Activated CD8-positive, alpha-beta memory T cell treated with anti-CD3 and anti-CD28 coated beads, Interleukin-2, amount 10 ng/mL, durations not matched to agents 7 days and 5 days (primary cell): ENCODE data around the gene PLCB4. TPM values are rescaled to one million over a fixed set of nuclear protein-coding genes. Genes with fewer than 3 reads are reported as not detected.

ENCODE experiments used
- ATAC-seq: fragments of 150-1000 bp; cut with Tn5 transposase; one replicate; pipeline ENCODE4 v1.10.0; 2021; ENCODE audit warnings: moderate library complexity
- CTCF ChIA-PET: fragments of 350-600 bp; sonication (Branson Sonifier 250); formaldehyde crosslinking; loops from one replicate; lab custom pipeline; 2021; ENCODE audit warnings: antibody characterized with exemption; lab: Charles Lee
- DNase-seq: peaks from one replicate; pipeline ENCODE4 v3.0.0-alpha.2; 2020
- H3K27ac Mint-ChIP-seq: one replicate; pipeline ENCODE4 v1.8.0; 2021; ENCODE audit warnings: mild to moderate bottlenecking, mixed read lengths
- H3K27me3 Mint-ChIP-seq: one replicate; pipeline ENCODE4 v1.8.0; 2021; ENCODE audit warnings: mixed read lengths
- H3K36me3 Mint-ChIP-seq: one replicate; pipeline ENCODE4 v1.8.0; 2021; ENCODE audit warnings: mild to moderate bottlenecking, mixed read lengths
- H3K4me1 Mint-ChIP-seq: one replicate; pipeline ENCODE4 v1.8.0; 2021; ENCODE audit warnings: mixed read lengths
- H3K4me3 Mint-ChIP-seq: one replicate; pipeline ENCODE4 v1.8.0; 2021; ENCODE audit warnings: mild to moderate bottlenecking, moderate library complexity, mixed read lengths
- H3K9me3 Mint-ChIP-seq: one replicate; pipeline ENCODE4 v1.8.0; 2022; ENCODE audit warnings: low read depth, mixed read lengths
- total RNA-seq, 2 experiments: library from RNA; stranded (reverse); gene quantifications; one replicate each; pipeline ENCODE4 v1.2.3, GENCODE V29; 2021

The PLCB4 gene
- total RNA-seq, 2 experiments from 2014 or later: not detected

- H3K4me1 Mint-ChIP-seq: no peaks in the 10 kb centered on the region
- no peak overlapping the region for H3K27ac Mint-ChIP-seq
- peaks cover 3% of the 10 kb centered on the region for H3K9me3 Mint-ChIP-seq
- no peak overlapping the region for H3K4me3 Mint-ChIP-seq
- DNase-seq (no peak), ATAC-seq (no peak)
- no peaks in the 10 kb centered on the region for H3K36me3 Mint-ChIP-seq
- CTCF ChIA-PET: no interaction called here
- no peaks in the 10 kb centered on the region for H3K27me3 Mint-ChIP-seq
Measured at GRCh38 chr20:9281803-9282202, 212.9 kb downstream of the PLCB4 start.

- Mint-ChIP-seq H3K27ac (no peak overlapping the region), H3K9me3 (no peaks in the 10 kb centered on the region), H3K36me3 (no peaks in the 10 kb centered on the region), H3K4me1 (no peaks in the 10 kb centered on the region), H3K4me3 (no peak overlapping the region), H3K27me3 (no peaks in the 10 kb centered on the region)
- DNase-seq (no peak), ATAC-seq (no peak)
- CTCF ChIA-PET: no interaction called here
Measured at GRCh38 chr20:9285617-9286016, 216.7 kb downstream of the PLCB4 start.

GRCh38 chr20:9286501-9287461 lies 217.9 kb downstream of the PLCB4 start:
- H3K27ac Mint-ChIP-seq: no peak overlapping the region
- CTCF ChIA-PET: no interaction called here
- H3K9me3 Mint-ChIP-seq: no peaks in the 10 kb centered on the region
- no peak overlapping the region for H3K4me3 Mint-ChIP-seq
- no peak for ATAC-seq
- H3K27me3 Mint-ChIP-seq: no peaks in the 10 kb centered on the region
- H3K36me3 Mint-ChIP-seq: no peaks in the 10 kb centered on the region
- H3K4me1 Mint-ChIP-seq: no peaks in the 10 kb centered on the region
- no peak for DNase-seq

- Mint-ChIP-seq H3K4me3 (no peak overlapping the region), H3K27me3 (no peaks in the 10 kb centered on the region), H3K36me3 (no peaks in the 10 kb centered on the region), H3K9me3 (no peaks in the 10 kb centered on the region), H3K27ac (no peak overlapping the region), H3K4me1 (no peaks in the 10 kb centered on the region)
- ATAC-seq: no peak
- DNase-seq: no peak
- CTCF ChIA-PET: no interaction called here
Measured at GRCh38 chr20:9287826-9288225, 218.9 kb downstream of the PLCB4 start.

- CTCF ChIA-PET: no interaction called here
- H3K4me1 Mint-ChIP-seq: no peaks in the 10 kb centered on the region
- no peak overlapping the region for H3K4me3 Mint-ChIP-seq
- no peaks in the 10 kb centered on the region for H3K27me3 Mint-ChIP-seq
- DNase-seq (no peak), ATAC-seq (no peak)
- no peak overlapping the region for H3K27ac Mint-ChIP-seq
- H3K9me3 Mint-ChIP-seq: no peaks in the 10 kb centered on the region
- H3K36me3 Mint-ChIP-seq: no peaks in the 10 kb centered on the region
Measured at GRCh38 chr20:9290331-9290730, 221.4 kb downstream of the PLCB4 start.

- Mint-ChIP-seq H3K9me3 (no peaks in the 10 kb centered on the region), H3K27ac (no peak overlapping the region), H3K27me3 (no peaks in the 10 kb centered on the region), H3K4me1 (no peaks in the 10 kb centered on the region), H3K4me3 (no peak overlapping the region), H3K36me3 (no peaks in the 10 kb centered on the region)
- ATAC-seq (no peak), DNase-seq (no peak)
- CTCF ChIA-PET: no interaction called here
Measured at GRCh38 chr20:9293145-9293544, 224.3 kb downstream of the PLCB4 start.

GRCh38 chr20:9294041-9294440 lies 225.2 kb downstream of the PLCB4 start:
- H3K4me3 Mint-ChIP-seq: no peak overlapping the region
- ATAC-seq (no peak), DNase-seq (no peak)
- no peaks in the 10 kb centered on the region for H3K9me3 Mint-ChIP-seq
- no peaks in the 10 kb centered on the region for H3K27me3 Mint-ChIP-seq
- no peaks in the 10 kb centered on the region for H3K36me3 Mint-ChIP-seq
- no peak overlapping the region for H3K27ac Mint-ChIP-seq
- CTCF ChIA-PET: no interaction called here
- H3K4me1 Mint-ChIP-seq: no peaks in the 10 kb centered on the region

- Mint-ChIP-seq H3K9me3 (peaks cover 2% of the 10 kb centered on the region), H3K27ac (no peak overlapping the region), H3K36me3 (no peaks in the 10 kb centered on the region), H3K4me3 (no peak overlapping the region), H3K4me1 (no peaks in the 10 kb centered on the region), H3K27me3 (no peaks in the 10 kb centered on the region)
- ATAC-seq (no peak), DNase-seq (no peak)
- CTCF ChIA-PET: no interaction called here
Measured at GRCh38 chr20:9298906-9299305, 230.0 kb downstream of the PLCB4 start.

- DNase-seq (no peak), ATAC-seq (no peak)
- Mint-ChIP-seq H3K4me1 (no peaks in the 10 kb centered on the region), H3K36me3 (no peaks in the 10 kb centered on the region), H3K27me3 (no peaks in the 10 kb centered on the region), H3K4me3 (no peak overlapping the region), H3K27ac (no peak overlapping the region), H3K9me3 (peaks cover 2% of the 10 kb centered on the region)
- CTCF ChIA-PET: no interaction called here
Measured at GRCh38 chr20:9300080-9300479, 231.2 kb downstream of the PLCB4 start.

- DNase-seq (no peak), ATAC-seq (no peak)
- Mint-ChIP-seq H3K4me1 (no peaks in the 10 kb centered on the region), H3K4me3 (no peak overlapping the region), H3K9me3 (peaks cover 2% of the 10 kb centered on the region), H3K27me3 (no peaks in the 10 kb centered on the region), H3K36me3 (no peaks in the 10 kb centered on the region), H3K27ac (no peak overlapping the region)
- CTCF ChIA-PET: no interaction called here
Measured at GRCh38 chr20:9300534-9300933, 231.6 kb downstream of the PLCB4 start.

GRCh38 chr20:9301129-9302090 lies 232.5 kb downstream of the PLCB4 start:
- no peak overlapping the region for H3K27ac Mint-ChIP-seq
- H3K36me3 Mint-ChIP-seq: no peaks in the 10 kb centered on the region
- peaks cover 3% of the 10 kb centered on the region for H3K9me3 Mint-ChIP-seq
- H3K27me3 Mint-ChIP-seq: no peaks in the 10 kb centered on the region
- no peak overlapping the region for H3K4me3 Mint-ChIP-seq
- ATAC-seq (no peak), DNase-seq (no peak)
- CTCF ChIA-PET: no interaction called here
- no peaks in the 10 kb centered on the region for H3K4me1 Mint-ChIP-seq

- DNase-seq: no peak
- Mint-ChIP-seq H3K4me1 (no peaks in the 10 kb centered on the region), H3K27ac (no peak overlapping the region), H3K27me3 (no peaks in the 10 kb centered on the region), H3K36me3 (no peaks in the 10 kb centered on the region), H3K4me3 (no peak overlapping the region), H3K9me3 (peaks cover 6% of the 10 kb centered on the region)
- CTCF ChIA-PET: no interaction called here
- no peak for ATAC-seq
Measured at GRCh38 chr20:9302091-9302462, 233.2 kb downstream of the PLCB4 start.

- CTCF ChIA-PET: no interaction called here
- ATAC-seq (no peak), DNase-seq (no peak)
- Mint-ChIP-seq H3K4me3 (no peak overlapping the region), H3K9me3 (peaks cover 6% of the 10 kb centered on the region), H3K36me3 (no peaks in the 10 kb centered on the region), H3K4me1 (no peaks in the 10 kb centered on the region), H3K27me3 (no peaks in the 10 kb centered on the region), H3K27ac (no peak overlapping the region)
Measured at GRCh38 chr20:9306521-9306920, 237.6 kb downstream of the PLCB4 start.
